GM18951 (cell line): ENCODE measurements around the gene RNF43.
A peak's percentile ranks its signal among the peaks of the same experiment; 100 is the strongest.

ENCODE experiments used
- POLR2A ChIP-seq: IDR thresholded peaks from 4 replicates; pipeline ENCODE4 v1.6.1; 2011; ENCODE audit warnings: mild to moderate bottlenecking; ENCODE audit not compliant: insufficient read length, insufficient read depth; ENCODE audit errors: extremely low read depth
- in situ Hi-C: fragments of 300-500 bp; cut with MboI; formaldehyde crosslinking; loops from one replicate; pipeline ENCODE4 v1.12.0; 2022; ENCODE audit warnings: low sequenced_read_pairs, mixed read lengths, inconsistent platforms; ENCODE audit not compliant: unreplicated experiment

Gene RNF43

DNA sequence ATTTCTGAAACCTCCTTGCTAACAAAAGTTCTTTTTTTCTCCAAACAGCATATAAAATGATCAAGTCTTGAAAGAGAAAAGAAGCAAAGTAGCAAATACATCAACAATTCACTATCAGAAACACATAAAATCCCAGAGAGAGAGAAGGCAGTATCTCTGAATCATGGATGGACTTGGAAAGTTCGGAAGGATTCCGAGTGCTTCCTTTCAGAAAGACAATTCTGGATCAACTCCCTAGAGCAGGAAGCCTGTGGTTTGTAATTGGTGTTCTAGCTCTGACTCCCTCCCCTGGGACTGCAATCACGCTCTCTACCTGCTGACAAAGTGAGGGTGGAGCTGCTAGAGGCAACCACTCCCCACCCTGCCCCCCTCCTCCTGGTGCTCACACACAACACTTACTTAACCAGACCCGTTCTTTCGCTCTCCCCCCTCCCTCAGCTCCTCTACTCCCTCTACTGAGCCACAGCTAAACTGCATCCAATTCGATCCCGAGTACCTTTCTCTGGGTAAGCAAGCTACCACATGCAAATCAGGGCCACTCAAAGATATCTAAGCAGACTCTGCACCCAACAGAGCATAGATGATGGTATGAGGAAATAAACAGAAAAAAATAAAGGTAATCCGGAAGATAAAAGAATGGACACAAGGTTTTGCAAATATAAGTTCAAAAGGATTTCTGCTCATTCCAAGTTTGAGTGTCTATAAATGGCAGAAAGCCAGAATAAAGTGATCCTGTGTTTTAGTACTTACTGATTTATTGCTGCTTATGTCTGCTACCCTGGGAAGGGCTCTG, at the start of gene RNF43:
Gene RNF43 (minus strand): TSS at position 235 of the 793 bp plus-strand sequence. CDS start 1,957 bp downstream, outside the sequence.
- in situ Hi-C loops: no loop called here
- peak; percentile 22 for TF ChIP-seq POLR2A

- in situ Hi-C loops: no loop called here
- TF ChIP-seq POLR2A: no peak
These were observed 38.2 kb upstream of the RNF43 start for GRCh38 chr17:58455491-58455890.

GRCh38 chr17:58452738-58453137, 35.4 kb upstream of the RNF43 start:
- in situ Hi-C loops: no loop called here
- no peak for TF ChIP-seq POLR2A

- no peak for TF ChIP-seq POLR2A
- in situ Hi-C loops: loop anchor here (5.0 kb wide), 1 partner anchor 140 kb away; no protein-coding TSS in a partner anchor
These were observed 30.0 kb upstream of the RNF43 start for GRCh38 chr17:58447039-58447975.

GRCh38 chr17:58446086-58446485, 28.8 kb upstream of the RNF43 start:
- no peak for TF ChIP-seq POLR2A
- in situ Hi-C loops: loop anchor here (5.0 kb wide), 1 partner anchor 139 kb away; no protein-coding TSS in a partner anchor

DNA sequence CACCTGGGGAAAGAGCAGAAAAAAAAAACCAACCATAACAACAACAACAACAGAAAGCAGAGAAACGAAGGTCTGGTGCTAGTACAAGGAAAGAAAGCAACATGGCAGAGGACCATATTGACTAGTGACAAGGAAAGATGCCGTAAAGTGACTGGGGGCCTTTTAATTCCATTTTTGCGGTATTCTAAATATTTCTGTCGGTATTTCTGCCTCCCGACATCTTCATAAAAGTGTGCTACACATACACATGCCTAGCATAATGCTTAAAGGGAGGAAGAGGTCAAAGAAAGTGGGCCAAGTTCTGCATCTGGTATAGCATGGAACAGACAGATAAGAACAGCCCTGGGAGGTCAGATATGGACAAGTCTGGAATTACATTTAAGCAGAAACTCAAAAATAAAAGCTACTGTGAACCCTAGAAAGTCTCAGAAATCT, 19.5 kb upstream of the RNF43 start:
- no peak for TF ChIP-seq POLR2A
- in situ Hi-C loops: no loop called here

GRCh38 chr17:58436245-58436644, 18.9 kb upstream of the RNF43 start:
- in situ Hi-C loops: no loop called here
- TF ChIP-seq POLR2A: no peak

DNA sequence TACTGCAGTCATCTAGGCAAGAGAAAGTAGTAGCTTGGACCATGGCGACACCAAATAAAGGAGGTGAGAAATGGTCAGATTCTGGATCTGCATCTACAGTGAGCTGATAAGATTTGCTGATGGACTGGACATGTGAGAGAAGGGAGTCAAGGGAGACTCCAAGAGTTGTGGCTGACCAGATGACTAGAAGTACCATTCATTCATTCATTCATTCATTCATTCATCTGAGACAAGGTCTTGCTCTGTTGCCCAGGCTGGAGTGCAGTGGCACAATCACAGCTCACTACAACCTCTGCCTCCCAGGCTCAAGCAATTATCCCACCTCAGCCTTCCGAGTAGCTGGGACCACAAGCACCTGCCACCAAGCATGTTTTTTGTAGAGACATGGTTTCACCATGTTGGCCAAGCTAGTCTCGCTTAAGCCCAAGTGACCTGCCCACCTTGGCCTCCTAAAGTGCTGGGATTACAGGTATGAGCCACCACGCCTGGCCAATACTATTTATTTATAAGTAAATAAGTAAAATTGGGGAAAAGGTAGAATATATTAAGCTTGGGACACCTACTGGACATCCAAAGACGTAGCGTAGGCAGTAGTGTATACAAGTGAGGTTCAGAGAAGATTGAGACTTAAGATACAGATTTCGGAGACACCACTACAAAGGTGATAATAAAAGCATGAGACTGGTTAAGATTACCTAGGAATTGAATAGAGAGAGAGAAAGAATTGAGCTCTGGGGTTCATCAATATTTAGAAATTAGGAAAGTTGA, 15.7 kb upstream of the RNF43 start:
- in situ Hi-C loops: no loop called here
- TF ChIP-seq POLR2A: no peak

GRCh38 chr17:58427807-58428206, 10.5 kb upstream of the RNF43 start:
- in situ Hi-C loops: loop anchor here (10.0 kb wide), 1 partner anchor 113 kb away; no protein-coding TSS in a partner anchor
- no peak for TF ChIP-seq POLR2A

DNA sequence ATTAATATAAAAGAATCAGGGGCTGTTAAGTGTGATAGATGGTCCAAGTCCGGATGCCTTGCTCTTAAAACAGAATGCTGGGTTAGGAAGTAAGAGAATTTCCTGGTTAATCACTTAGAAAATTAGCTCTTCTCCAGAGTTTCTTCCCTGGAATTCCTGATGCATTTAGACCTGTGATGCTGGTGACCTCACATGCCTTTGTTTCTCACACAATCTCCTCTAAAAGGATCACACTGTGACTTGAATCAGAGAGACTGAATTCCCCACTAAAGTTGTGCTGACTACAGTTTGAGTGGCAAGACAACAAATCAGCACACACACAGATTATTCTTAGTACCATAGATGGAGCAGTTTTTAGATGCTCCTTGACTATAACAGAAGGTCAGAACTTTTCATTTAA, 4.4 kb upstream of the RNF43 start:
- in situ Hi-C loops: loop anchor here (10.0 kb wide), 1 partner anchor 107 kb away; no protein-coding TSS in a partner anchor
- no peak for TF ChIP-seq POLR2A

DNA sequence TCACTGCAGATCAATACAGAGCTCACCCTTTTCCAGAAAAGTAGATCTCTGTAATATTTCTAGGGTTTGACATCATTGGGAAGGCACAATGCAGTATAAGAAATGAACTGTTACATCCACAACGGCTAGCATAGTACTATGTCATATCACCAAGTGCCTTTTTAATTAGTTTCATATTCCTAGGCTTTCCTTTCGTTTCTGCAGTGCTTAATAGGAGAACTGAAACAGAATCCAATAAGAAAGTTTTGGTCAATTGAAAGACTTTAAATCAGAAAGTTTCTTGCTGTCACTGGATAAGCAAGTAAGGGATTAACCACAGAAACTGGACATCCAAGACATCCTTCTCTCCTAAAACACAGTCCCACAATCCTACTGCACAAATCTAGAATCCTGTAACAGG, 3.5 kb upstream of the RNF43 start:
- in situ Hi-C loops: loop anchor here (10.0 kb wide), 1 partner anchor 106 kb away; no protein-coding TSS in a partner anchor

GRCh38 chr17:58416937-58417299, 416 bp downstream of the RNF43 start:
- in situ Hi-C loops: no loop called here
- TF ChIP-seq POLR2A: no peak

More for the DNA sequence above, 3.5 kb upstream of the RNF43 start:
- TF ChIP-seq POLR2A: no peak

DNA sequence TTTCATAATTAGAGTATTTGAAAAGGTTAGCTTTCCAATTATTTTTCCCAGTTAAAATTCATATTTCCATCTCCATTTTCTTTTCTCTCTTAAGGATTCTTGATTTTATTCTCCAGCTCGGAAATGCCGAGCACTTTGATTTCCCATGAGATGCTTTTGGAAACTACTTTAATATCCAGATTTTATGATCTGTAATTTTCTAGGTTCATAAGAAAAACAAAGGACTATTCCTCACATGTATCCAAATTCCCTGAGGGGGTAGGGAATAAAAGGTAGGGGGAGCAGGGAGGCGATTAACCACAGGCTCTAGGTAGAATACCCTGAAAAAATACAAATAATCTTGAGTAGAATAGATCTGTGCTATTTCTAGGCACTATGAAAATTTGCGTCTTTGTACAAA, 938 bp downstream of the RNF43 start:
- no peak for TF ChIP-seq POLR2A
- in situ Hi-C loops: no loop called here
